ENCODE measurements around the gene NDUFB4.

NDUFB4 gene

GRCh38 chr3:120563356-120564022 is 32.6 kb upstream of the NDUFB4 start:
- no peak for DNase-seq (ENCODE audit: low spot score)
- in situ Hi-C loops (cut with MboI; ENCODE audit: low pct_unique_long_range_greater_than_20kb, low sequenced_read_pairs, unreplicated experiment), result loop anchor here (10.0 kb wide), 1 partner anchor 231 kb away; no protein-coding TSS in a partner anchor
- TF ChIP-seq CTCF (IDR thresholded peaks at IDR 0.05; ENCODE audit: extremely low read depth, insufficient read depth, missing control alignments), result no peak

GRCh38 chr3:120566243-120566975 is 29.7 kb upstream of the NDUFB4 start:
- in situ Hi-C loops (cut with MboI; ENCODE audit: low pct_unique_long_range_greater_than_20kb, low sequenced_read_pairs, unreplicated experiment), result loop anchor here (10.0 kb wide), 1 partner anchor 228 kb away; no protein-coding TSS in a partner anchor
- TF ChIP-seq CTCF (IDR thresholded peaks at IDR 0.05; ENCODE audit: extremely low read depth, insufficient read depth, missing control alignments), result no peak
- no peak for DNase-seq (ENCODE audit: low spot score)

GRCh38 chr3:120567370-120568201 is 28.6 kb upstream of the NDUFB4 start:
- in situ Hi-C loops (cut with MboI; ENCODE audit: low pct_unique_long_range_greater_than_20kb, low sequenced_read_pairs, unreplicated experiment), result loop anchor here (10.0 kb wide), 1 partner anchor 227 kb away; no protein-coding TSS in a partner anchor
- no peak for DNase-seq (ENCODE audit: low spot score)
- TF ChIP-seq CTCF (IDR thresholded peaks at IDR 0.05; ENCODE audit: extremely low read depth, insufficient read depth, missing control alignments), result peak; percentile 56

- no peak for TF ChIP-seq CTCF (IDR thresholded peaks at IDR 0.05; ENCODE audit: extremely low read depth, insufficient read depth, missing control alignments)
- no peak for DNase-seq (ENCODE audit: low spot score)
- in situ Hi-C loops (cut with MboI; ENCODE audit: low pct_unique_long_range_greater_than_20kb, low sequenced_read_pairs, unreplicated experiment), result loop anchor here (10.0 kb wide), 1 partner anchor 227 kb away; no protein-coding TSS in a partner anchor
These were observed 28.0 kb upstream of the NDUFB4 start for GRCh38 chr3:120568202-120568531.

- DNase-seq (ENCODE audit: low spot score), result no peak
- no peak for TF ChIP-seq CTCF (IDR thresholded peaks at IDR 0.05; ENCODE audit: extremely low read depth, insufficient read depth, missing control alignments)
- in situ Hi-C loops (cut with MboI; ENCODE audit: low pct_unique_long_range_greater_than_20kb, low sequenced_read_pairs, unreplicated experiment), result loop anchor here (10.0 kb wide), 1 partner anchor 226 kb away; no protein-coding TSS in a partner anchor
These were observed 27.5 kb upstream of the NDUFB4 start for GRCh38 chr3:120568598-120568997.

All from GM13977 (cell line).